Measurements from ENCODE around the gene GRB7. TPM values are rescaled to one million over a fixed set of nuclear protein-coding genes. Genes with fewer than 3 reads are reported as not detected.

GRB7 gene
- polyA plus RNA-seq (2011; rRNA removed) (5.9 and 8.6 TPM in 2 replicates), polyA plus RNA-seq (2017; fragmentation: RNase III; extraction: RNeasy Plus Mini Kit Qiagen cat#74134 plus additional on column Dnase treatment) (5.0 to 10.7 TPM (median 10.1 TPM) in 3 replicates), polyA minus RNA-seq (2011; rRNA and poly(A)+ RNA removed) (13.1 and 15.9 TPM in 2 replicates)
- polyA plus RNA-seq (2012; cell fraction: cytosol; rRNA removed), result 4.5 and 5.5 TPM in 2 replicates
- polyA plus RNA-seq (2012; cell fraction: nucleus; rRNA removed), result 22.5 and 23.6 TPM in 2 replicates

- ChIA-PET CTCF (interaction anchor here (0.6 to 2.4 kb wide), 4 partner anchors 16 to 158 kb away, joined by 3 to 21 read pairs (median 6); no protein-coding TSS in a partner anchor), POLR2A (interaction anchor here (2.3 kb wide), 1 partner anchor 8 kb away, joined by 19 read pairs; the partner anchor contains the start of gene MIEN1)
- TF ChIP-seq ZFP36 (IDR thresholded peaks at IDR 0.05; ENCODE audit: borderline replicate concordance, partially characterized antibody), result no peak
- no peak for TF ChIP-seq NFE2L2 (conservative IDR thresholded peaks at IDR 0.05; ENCODE audit: low read length)
- no peak for TF ChIP-seq TFCP2L1 (CRISPR knock-in tag; IDR thresholded peaks at IDR 0.05)
- no peak for TF ChIP-seq CBX2 (IDR thresholded peaks at IDR 0.05; ENCODE audit: borderline replicate concordance, low read depth)
- no peak for TF ChIP-seq BHLHE40 (IDR thresholded peaks at IDR 0.05; ENCODE audit: low read depth, low read length)
- TF ChIP-seq ELK1 (IDR thresholded peaks at IDR 0.05; ENCODE audit: low read depth, low read length), result no peak
- peak; percentile 68; the same call in 1 of the 2 replicates for TF ChIP-seq KDM1A (IDR thresholded peaks at IDR 0.05; ENCODE audit: low read depth)
- peak in 1 of 2 experiments; percentile 48; a peak in 3 of 5 replicates for TF ChIP-seq JUN (IDR thresholded peaks at IDR 0.05)
- no peak for TF ChIP-seq USF2 (IDR thresholded peaks at IDR 0.05)
- TF ChIP-seq RARB (CRISPR knock-in tag; IDR thresholded peaks at IDR 0.05), result no peak
- no peak for TF ChIP-seq HEYL (CRISPR knock-in tag; IDR thresholded peaks at IDR 0.05)
- under 1% methylated on average over 31 of the region's 34 CpGs for WGBS (ENCODE audit: missing lambda C conversion rate)
- DNase-seq (ENCODE audit: low read depth in 1 of 2, low spot score in 1 of 2), result peak; percentile 70 to 98
- Histone ChIP-seq H3K4me1 (peaks cover 40% of the 10 kb centered on the region), H3K27ac (peak within 1 kb of the TSS; percentile 73 to 87), H3K9me3 (no peaks in the 10 kb centered on the region), H3K4me2 (peak within 1 kb of the TSS; percentile 99), H3K4me3 (peak within 1 kb of the TSS; percentile 63)
- peak; percentile 48 to 76 for ATAC-seq
- FAIRE-seq, result no peak
These were observed at the start of gene GRB7 for GRCh38 chr17:39737760-39738567. Gene GRB7 (plus strand): TSS chr17:39737938. CDS start chr17:39742302, 4,364 bp downstream.

GRCh38 chr17:39688475-39688835, 49.3 kb upstream of the GRB7 start:
- DNase-seq (ENCODE audit: low read depth in 1 of 2, low spot score in 1 of 2) (no peak), FAIRE-seq (no peak), ATAC-seq (no peak)
- Histone ChIP-seq H3K4me3 (peak overlapping the region; percentile 61), H3K9me3 (no peaks in the 10 kb centered on the region), H3K27ac (peak overlapping the region; percentile 80 to 92), H3K4me2 (peak overlapping the region; percentile 87), H3K4me1 (peaks cover 7% of the 10 kb centered on the region)
- TF ChIP-seq MYC (IDR thresholded peaks at IDR 0.05; ENCODE audit: borderline replicate concordance, low read length), result no peak
- POLR2A ChIA-PET, result interaction anchor here (0.5 to 2.9 kb wide), 17 partner anchors 9 to 489 kb away, joined by 3 to 60 read pairs (median 4); partner anchors contain the start of genes ERBB2, MIEN1, PNMT and RPL19
- CTCF ChIA-PET, result interaction anchor here (1.0 to 50.7 kb wide), 11 partner anchors 8 to 65 kb away, joined by 3 to 1391 read pairs (median 4); partner anchors contain the start of genes ERBB2, MIEN1, PNMT and PPP1R1B
- 45% methylated on average over 6 of the region's 6 CpGs for WGBS (ENCODE audit: missing lambda C conversion rate)

GRCh38 chr17:39688945-39689344, 48.8 kb upstream of the GRB7 start:
- ATAC-seq (no peak), DNase-seq (ENCODE audit: low read depth in 1 of 2, low spot score in 1 of 2) (no peak), FAIRE-seq (no peak)
- H3K4me3 ChIP-seq, result peak overlapping the region; percentile 61; the same call in 2 of the 3 replicates
- POLR2A ChIA-PET, result interaction anchor here (2.1 to 2.9 kb wide), 2 partner anchors 11 to 41 kb away, joined by 22 to 60 read pairs; partner anchors contain the start of genes ERBB2 and MIEN1
- H3K27ac ChIP-seq, result peak overlapping the region in 1 of 2 experiments; percentile 92; a peak in 2 of 6 replicates
- peak overlapping the region; percentile 87 for H3K4me2 ChIP-seq
- no peaks in the 10 kb centered on the region for H3K9me3 ChIP-seq
- CTCF ChIA-PET, result interaction anchor here (1.2 to 50.7 kb wide), 7 partner anchors 11 to 65 kb away, joined by 4 to 1391 read pairs (median 6); partner anchors contain the start of genes ERBB2, PNMT, PPP1R1B and STARD3
- WGBS (ENCODE audit: missing lambda C conversion rate), result 78% methylated on average over 3 of the region's 3 CpGs
- no peak for TF ChIP-seq E2F6 (IDR thresholded peaks at IDR 0.05; ENCODE audit: borderline replicate concordance, low read depth)
- no peak for TF ChIP-seq GATA3 (IDR thresholded peaks at IDR 0.05; ENCODE audit: borderline replicate concordance)
- no peak for TF ChIP-seq EHF (CRISPR knock-in tag; IDR thresholded peaks at IDR 0.05)
- no peak for TF ChIP-seq CEBPB (IDR thresholded peaks at IDR 0.05)
- H3K4me1 ChIP-seq, result peaks cover 7% of the 10 kb centered on the region

Data from A549 (cell line).